A549 (cell line): Measurements from ENCODE around the gene MRPS15.

ENCODE experiments used
- CHD4 ChIP-seq: fragments of 200-600 bp; sonication (generic); IDR thresholded peaks from 2 replicates; pipeline ENCODE4 v1.6.1; 2016; ENCODE audit warnings: antibody characterized with exemption, mild to moderate bottlenecking, borderline replicate concordance
- CTCF ChIP-seq: fragments of >200 bp; sonication (Bioruptor Twin); formaldehyde crosslinking; IDR thresholded peaks from 3 replicates; pipeline ENCODE4 v1.5.1; 2016
- ESRRA ChIP-seq: fragments of 150-350 bp; IDR thresholded peaks from 2 replicates; pipeline ENCODE4 v1.6.1; 2014; ENCODE audit warnings: mild to moderate bottlenecking, low read length, borderline replicate concordance
- PBX3 ChIP-seq: IDR thresholded peaks from 2 replicates; pipeline ENCODE4 v1.6.1; 2012
- RFX5 ChIP-seq: fragments of 450-650 bp; IDR thresholded peaks from 2 replicates; pipeline ENCODE4 v1.7.1; 2014; ENCODE audit warnings: antibody characterized with exemption, mild to moderate bottlenecking, moderate library complexity

- no peak for TF ChIP-seq PBX3
- no peak for TF ChIP-seq RFX5
- no peak for TF ChIP-seq ESRRA
- no peak for TF ChIP-seq CHD4
- no peak for TF ChIP-seq CTCF
Measured at GRCh38 chr1:36438715-36439114, 25.5 kb downstream of the MRPS15 start.
